Cardiac muscle cell (in vitro differentiated cells and primary cell): ENCODE measurements around the gene AP1G2. TPM values are rescaled to one million over a fixed set of nuclear protein-coding genes. Genes with fewer than 3 reads are reported as not detected.

ENCODE experiments used
- DNase-seq, 2 donors: peaks; one replicate each; pipeline versions ENCODE4 v3.0.0 to v3.0.0-alpha.2; 2010 to 2017; ENCODE audit warnings: low read depth in 1 of 2, low spot score in 1 of 2
- H3K27ac ChIP-seq: fragments of 200-600 bp; sonication (generic); 2 replicates; pipeline ENCODE4 v1.5.1; 2016
- H3K27me3 ChIP-seq: fragments of 200-600 bp; sonication (generic); 2 replicates; pipeline ENCODE4 v1.6.0; 2016; ENCODE audit warnings: control low read depth
- H3K36me3 ChIP-seq: fragments of 200-600 bp; sonication (generic); 2 replicates; pipeline ENCODE4 v1.5.1; 2016; ENCODE audit warnings: control low read depth
- H3K4me1 ChIP-seq: fragments of 200-600 bp; sonication (generic); 2 replicates; pipeline ENCODE4 v1.8.1; 2017; ENCODE audit warnings: low read depth, mild to moderate bottlenecking, mixed run types
- H3K4me3 ChIP-seq: fragments of 200-600 bp; sonication (generic); 2 replicates; pipeline ENCODE4 v1.5.1; 2016; ENCODE audit warnings: mild to moderate bottlenecking
- H3K9me3 ChIP-seq: fragments of 200-600 bp; sonication (generic); 2 replicates; pipeline ENCODE4 v1.5.1; 2017; ENCODE audit warnings: low read depth, mild to moderate bottlenecking, control low read depth
- polyA plus RNA-seq: library from polyadenylated mRNA; unstranded; fragments of >200 nt; fragmentation: Nextera tagmentation; extraction: Ambion mirVana; gene quantifications from 2 replicates; pipeline ENCODE4 v1.2.1, GENCODE V29; 2016
- total RNA-seq: library from RNA; depleted of rRNA; stranded (reverse); fragments of >200 nt; gene quantifications from 2 replicates; pipeline ENCODE4 v1.2.3, GENCODE V29; 2016
- TF ChIP-seq, protein P1 (sequence below): IDR thresholded peaks from 2 replicates; pipeline ENCODE4 v1.5.1; 2012; ENCODE audit warnings: low read depth, mild to moderate bottlenecking, low read length

Gene AP1G2
- total and polyA plus RNA-seq, 2 experiments from 2014 or later: 123 to 141 TPM

- H3K4me1 ChIP-seq: peaks cover 10% of the 10 kb centered on the region
- no peaks in the 10 kb centered on the region for H3K36me3 ChIP-seq
- H3K27me3 ChIP-seq: peaks cover 22% of the 10 kb centered on the region
- TF ChIP-seq, protein P1, sequence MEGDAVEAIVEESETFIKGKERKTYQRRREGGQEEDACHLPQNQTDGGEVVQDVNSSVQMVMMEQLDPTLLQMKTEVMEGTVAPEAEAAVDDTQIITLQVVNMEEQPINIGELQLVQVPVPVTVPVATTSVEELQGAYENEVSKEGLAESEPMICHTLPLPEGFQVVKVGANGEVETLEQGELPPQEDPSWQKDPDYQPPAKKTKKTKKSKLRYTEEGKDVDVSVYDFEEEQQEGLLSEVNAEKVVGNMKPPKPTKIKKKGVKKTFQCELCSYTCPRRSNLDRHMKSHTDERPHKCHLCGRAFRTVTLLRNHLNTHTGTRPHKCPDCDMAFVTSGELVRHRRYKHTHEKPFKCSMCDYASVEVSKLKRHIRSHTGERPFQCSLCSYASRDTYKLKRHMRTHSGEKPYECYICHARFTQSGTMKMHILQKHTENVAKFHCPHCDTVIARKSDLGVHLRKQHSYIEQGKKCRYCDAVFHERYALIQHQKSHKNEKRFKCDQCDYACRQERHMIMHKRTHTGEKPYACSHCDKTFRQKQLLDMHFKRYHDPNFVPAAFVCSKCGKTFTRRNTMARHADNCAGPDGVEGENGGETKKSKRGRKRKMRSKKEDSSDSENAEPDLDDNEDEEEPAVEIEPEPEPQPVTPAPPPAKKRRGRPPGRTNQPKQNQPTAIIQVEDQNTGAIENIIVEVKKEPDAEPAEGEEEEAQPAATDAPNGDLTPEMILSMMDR: no peak
- DNase-seq: no peak
- H3K9me3 ChIP-seq: no peaks in the 10 kb centered on the region
- no peak overlapping the region for H3K4me3 ChIP-seq
- no peak overlapping the region for H3K27ac ChIP-seq
Observed at GRCh38 chr14:23571701-23572523, 4.3 kb upstream of the AP1G2 start.

DNA sequence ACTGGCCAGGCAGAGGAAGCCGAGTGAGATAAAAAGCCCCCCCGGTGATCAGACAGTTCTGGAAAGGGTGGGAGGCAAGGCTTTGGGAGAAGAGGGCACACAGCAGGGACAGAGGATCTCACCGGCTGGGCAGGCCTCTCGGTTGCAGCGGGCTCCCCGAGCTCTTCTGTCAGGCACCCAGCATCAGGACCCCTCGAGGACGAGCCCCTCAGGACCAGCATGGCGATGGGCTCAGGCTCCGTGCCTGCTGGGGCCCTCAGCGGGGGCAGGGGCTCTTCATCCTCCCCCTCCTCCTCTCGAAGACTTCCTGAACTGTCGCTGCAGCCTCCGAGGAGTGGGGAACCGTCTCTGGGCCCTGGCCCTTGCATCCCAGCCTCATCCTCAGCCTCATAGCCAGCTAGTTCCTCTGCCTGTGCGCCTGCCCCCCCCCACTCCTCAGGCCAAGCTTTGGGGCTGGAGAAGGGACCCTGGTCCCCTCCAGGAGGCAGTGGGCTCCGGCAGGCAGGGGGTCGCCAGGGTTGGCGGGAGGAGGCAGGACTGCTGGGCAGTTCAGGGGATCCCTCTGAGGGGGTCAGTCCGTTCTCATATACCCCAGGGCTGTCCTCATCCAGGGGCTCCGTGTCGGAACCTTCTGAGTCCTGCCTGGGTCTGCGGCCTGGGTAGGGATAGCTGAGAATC lies 3.4 kb upstream of the AP1G2 start:
- H3K27me3 ChIP-seq: peaks cover 12% of the 10 kb centered on the region

DNA sequence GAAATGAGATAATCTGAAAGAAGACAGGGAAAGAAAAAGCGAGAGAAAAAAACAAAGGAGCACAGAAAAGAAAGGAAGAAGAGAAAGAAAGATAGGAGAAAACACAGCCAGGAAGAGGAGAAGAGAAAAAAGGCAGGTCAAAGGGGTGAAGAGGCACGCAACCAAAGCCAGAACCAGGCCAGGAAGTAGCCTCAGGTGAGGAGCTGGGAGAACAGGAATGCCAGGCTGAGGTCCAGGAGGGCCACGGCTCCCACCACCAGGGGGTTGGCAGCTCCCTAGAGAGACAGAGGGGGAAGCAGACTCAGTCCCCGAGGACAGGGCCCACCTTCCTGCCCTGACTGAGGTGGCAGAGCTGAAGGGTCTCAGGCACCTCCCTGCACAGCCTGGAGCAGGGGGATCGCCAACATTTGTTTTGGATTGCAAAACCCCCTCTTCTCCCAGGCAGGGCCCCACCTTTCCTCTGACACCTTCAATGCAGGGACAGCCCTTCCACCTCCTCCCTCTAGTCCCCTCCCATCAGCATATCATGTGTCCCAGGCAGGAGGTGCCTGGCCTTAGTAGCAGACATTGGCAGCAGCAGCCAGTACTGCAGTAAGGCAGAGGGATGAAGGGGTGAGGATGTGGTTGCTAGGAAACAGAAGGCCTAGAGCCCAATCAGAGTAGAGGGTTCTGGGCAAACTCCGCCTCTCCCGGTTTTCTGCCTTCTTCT lies 2.0 kb upstream of the AP1G2 start:
- TF ChIP-seq, protein P1: no peak
- Histone ChIP-seq H3K4me3 (no peak overlapping the region), H3K36me3 (no peaks in the 10 kb centered on the region), H3K4me1 (peaks cover 14% of the 10 kb centered on the region), H3K9me3 (no peaks in the 10 kb centered on the region), H3K27ac (no peak overlapping the region), H3K27me3 (no peaks in the 10 kb centered on the region)
- DNase-seq: peak; percentile 25 to 35

More for the DNA sequence above, 3.4 kb upstream of the AP1G2 start:
- Histone ChIP-seq H3K9me3 (no peaks in the 10 kb centered on the region), H3K27ac (no peak overlapping the region), H3K4me3 (no peak overlapping the region), H3K4me1 (peaks cover 14% of the 10 kb centered on the region), H3K36me3 (no peaks in the 10 kb centered on the region)
- TF ChIP-seq, protein P1: no peak
- DNase-seq: no peak

- Histone ChIP-seq H3K9me3 (no peaks in the 10 kb centered on the region), H3K4me1 (peaks cover 14% of the 10 kb centered on the region), H3K27me3 (no peaks in the 10 kb centered on the region), H3K4me3 (no peak overlapping the region), H3K27ac (no peak overlapping the region), H3K36me3 (no peaks in the 10 kb centered on the region)
- DNase-seq: peak in 1 of 2 donors; percentile 59
- TF ChIP-seq, protein P1: peak; percentile 34
Observed at GRCh38 chr14:23568600-23569331, 1.2 kb upstream of the AP1G2 start.

DNA sequence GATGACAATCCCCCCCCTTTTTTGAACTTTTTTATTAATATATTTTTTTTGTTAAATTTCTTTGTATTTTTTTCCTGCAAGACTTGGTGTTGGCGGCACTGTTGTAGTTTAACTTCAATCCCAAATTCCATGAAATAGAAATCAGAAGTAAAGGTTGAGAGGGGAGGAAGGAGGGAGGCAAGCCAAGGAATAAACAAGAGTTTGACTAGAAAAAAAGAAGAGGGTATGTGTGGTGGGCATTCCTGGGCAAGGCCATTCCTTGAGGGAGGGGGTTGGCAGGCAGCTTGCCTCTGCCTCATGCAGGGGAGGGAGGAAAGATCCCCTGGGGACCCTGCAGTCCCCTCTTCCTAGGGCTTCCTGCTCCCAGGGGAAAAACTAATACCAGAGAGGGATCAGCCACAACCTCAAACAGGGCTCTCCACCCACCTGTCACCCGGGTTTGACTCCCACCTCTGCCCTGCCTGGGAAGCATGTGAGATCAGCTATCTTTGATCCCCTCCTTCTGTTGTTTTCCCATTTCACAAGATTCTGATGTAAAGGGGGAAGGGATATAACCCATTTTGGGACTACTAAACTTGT lies 519 bp upstream of the AP1G2 start:
- DNase-seq: no peak
- Histone ChIP-seq H3K9me3 (no peaks in the 10 kb centered on the region), H3K4me1 (peaks cover 14% of the 10 kb centered on the region), H3K4me3 (peak overlapping the region; percentile 48), H3K36me3 (no peaks in the 10 kb centered on the region), H3K27me3 (no peaks in the 10 kb centered on the region), H3K27ac (peak overlapping the region; percentile 11)
- TF ChIP-seq, protein P1: no peak
